ENCODE data around the gene SLC6A17. TPM values are rescaled to one million over a fixed set of nuclear protein-coding genes. Genes with fewer than 3 reads are reported as not detected.
A peak's percentile ranks its signal among the peaks of the same experiment; 100 is the strongest.

The SLC6A17 gene
- total RNA-seq, 8 experiments from 2014 or later = 0.31 to 10.3 (median 0.82) TPM

- ATAC-seq (replicated peaks in 6 of 8) = no peak
- no peak overlapping the region for H3K27ac ChIP-seq
- H3K4me3 ChIP-seq = peak overlapping the region; percentile 43 to 68 (median 52)
- WGBS, 10 experiments = 0 to 10% (median 8%) methylated on average over 5 to 30 of the region's 81 CpGs; no CpG with 5 or more reads in 5 of the 10 experiments
- in situ Hi-C loops (cut with MboI; ENCODE audit: low pct_unique_long_range_greater_than_20kb in 2 of 9, low sequenced_read_pairs in 9 of 9, unreplicated experiment in 9 of 9) = loop anchor here in 5 of 9 experiments (25.0 kb wide), 2 partner anchors 101 to 251 kb away; partner anchors contain the start of gene PROK1 (in 5 of the 5)
- H3K4me1 ChIP-seq (replicated peaks in 1 of 2) = peaks cover 29 to 42% of the 10 kb centered on the region in 2 donors
Measured at GRCh38 chr1:110211496-110212168, 61.3 kb downstream of the SLC6A17 start.

- in situ Hi-C loops (cut with MboI; ENCODE audit: low pct_unique_long_range_greater_than_20kb in 2 of 9, low sequenced_read_pairs in 9 of 9, unreplicated experiment in 9 of 9) = loop anchor here in 5 of 9 experiments (25.0 kb wide), 2 partner anchors 100 to 250 kb away; partner anchors contain the start of gene PROK1 (in 5 of the 5)
- no peak overlapping the region for H3K27ac ChIP-seq
- H3K4me1 ChIP-seq (replicated peaks in 1 of 2) = peaks cover 28 to 36% of the 10 kb centered on the region in 2 donors
- no peak for ATAC-seq (replicated peaks in 6 of 8)
- H3K4me3 ChIP-seq = peak overlapping the region; percentile 43 to 68 (median 52)
- 38 to 100% (median 67%) methylated on average over 2 to 15 of the region's 20 CpGs; no CpG with 5 or more reads in 1 of the 10 experiments for WGBS, 10 experiments
Measured at GRCh38 chr1:110212169-110213142, 62.2 kb downstream of the SLC6A17 start.

GRCh38 chr1:110213143-110213540, 62.8 kb downstream of the SLC6A17 start:
- Histone ChIP-seq H3K4me3 (no peak overlapping the region), H3K27ac (no peak overlapping the region), H3K4me1 (replicated peaks in 1 of 2) (peaks cover 24 to 36% of the 10 kb centered on the region in 2 donors)
- 47 to 100% (median 67%) methylated on average over 1 to 2 of the region's 2 CpGs; no CpG with 5 or more reads in 1 of the 10 experiments for WGBS, 10 experiments
- in situ Hi-C loops (cut with MboI; ENCODE audit: low pct_unique_long_range_greater_than_20kb in 2 of 9, low sequenced_read_pairs in 9 of 9, unreplicated experiment in 9 of 9) = loop anchor here in 5 of 9 experiments (25.0 kb wide), 2 partner anchors 99 to 249 kb away; partner anchors contain the start of gene PROK1 (in 5 of the 5)
- no peak for ATAC-seq (replicated peaks in 6 of 8)

- Histone ChIP-seq H3K4me1 (replicated peaks in 1 of 2) (peaks cover 19 to 30% of the 10 kb centered on the region in 2 donors), H3K4me3 (no peak overlapping the region), H3K27ac (no peak overlapping the region)
- WGBS, 10 experiments = 68 to 90% (median 83%) methylated on average over 2 to 13 of the region's 16 CpGs; no CpG with 5 or more reads in 2 of the 10 experiments
- ATAC-seq (replicated peaks in 6 of 8) = peak in 2 of 8 experiments; percentile 4 to 8
- in situ Hi-C loops (cut with MboI; ENCODE audit: low pct_unique_long_range_greater_than_20kb in 2 of 9, low sequenced_read_pairs in 9 of 9, unreplicated experiment in 9 of 9) = loop anchor here in 5 of 9 experiments (25.0 kb wide), 2 partner anchors 98 to 248 kb away; partner anchors contain the start of gene PROK1 (in 5 of the 5)
Measured at GRCh38 chr1:110214454-110215404, 64.4 kb downstream of the SLC6A17 start.

GRCh38 chr1:110215621-110216515, 65.6 kb downstream of the SLC6A17 start:
- 57 to 100% (median 90%) methylated on average over 1 to 5 of the region's 7 CpGs; no CpG with 5 or more reads in 2 of the 10 experiments for WGBS, 10 experiments

GRCh38 chr1:110216844-110217444, 66.7 kb downstream of the SLC6A17 start:
- in situ Hi-C loops (cut with MboI; ENCODE audit: low pct_unique_long_range_greater_than_20kb in 2 of 9, low sequenced_read_pairs in 9 of 9, unreplicated experiment in 9 of 9) = loop anchor here in 5 of 9 experiments (25.0 kb wide), 2 partner anchors 95 to 245 kb away; partner anchors contain the start of gene PROK1 (in 5 of the 5)
- peaks cover 18 to 29% of the 10 kb centered on the region in 2 donors for H3K4me1 ChIP-seq (replicated peaks in 1 of 2)
- peak in 1 of 8 experiments; percentile 48 for ATAC-seq (replicated peaks in 6 of 8)
- 60 to 90% (median 83%) methylated on average over 2 to 6 of the region's 6 CpGs; no CpG with 5 or more reads in 2 of the 10 experiments for WGBS, 10 experiments
- H3K27ac ChIP-seq = no peak overlapping the region
- no peak overlapping the region for H3K4me3 ChIP-seq

More at GRCh38 chr1:110215621-110216515, 65.6 kb downstream of the SLC6A17 start:
- peaks cover 19 to 30% of the 10 kb centered on the region in 2 donors for H3K4me1 ChIP-seq (replicated peaks in 1 of 2)
- no peak for ATAC-seq (replicated peaks in 6 of 8)
- H3K27ac ChIP-seq = no peak overlapping the region
- H3K4me3 ChIP-seq = no peak overlapping the region
- in situ Hi-C loops (cut with MboI; ENCODE audit: low pct_unique_long_range_greater_than_20kb in 2 of 9, low sequenced_read_pairs in 9 of 9, unreplicated experiment in 9 of 9) = loop anchor here in 5 of 9 experiments (25.0 kb wide), 2 partner anchors 96 to 246 kb away; partner anchors contain the start of gene PROK1 (in 5 of the 5)

GRCh38 chr1:110218137-110218536, 67.8 kb downstream of the SLC6A17 start:
- no peak for ATAC-seq (replicated peaks in 6 of 8)
- WGBS, 10 experiments = 70 to 100% (median 86%) methylated on average over 2 to 5 of the region's 5 CpGs

GRCh38 chr1:110218739-110219138, 68.4 kb downstream of the SLC6A17 start:
- peak in 2 of 8 experiments; percentile 19 to 77 for ATAC-seq (replicated peaks in 6 of 8)
- 73 to 100% (median 86%) methylated on average over 1 to 4 of the region's 4 CpGs; no CpG with 5 or more reads in 5 of the 10 experiments for WGBS, 10 experiments
- Histone ChIP-seq H3K27ac (no peak overlapping the region), H3K4me3 (no peak overlapping the region), H3K4me1 (replicated peaks in 1 of 2) (peaks cover 12 to 14% of the 10 kb centered on the region in 2 donors)
- in situ Hi-C loops (cut with MboI; ENCODE audit: low pct_unique_long_range_greater_than_20kb in 2 of 9, low sequenced_read_pairs in 9 of 9, unreplicated experiment in 9 of 9) = loop anchor here in 5 of 9 experiments (25.0 kb wide), 2 partner anchors 94 to 244 kb away; partner anchors contain the start of gene PROK1 (in 5 of the 5)

More at GRCh38 chr1:110218137-110218536, 67.8 kb downstream of the SLC6A17 start:
- H3K4me1 ChIP-seq (replicated peaks in 1 of 2) = peaks cover 16 to 17% of the 10 kb centered on the region in 2 donors
- in situ Hi-C loops (cut with MboI; ENCODE audit: low pct_unique_long_range_greater_than_20kb in 2 of 9, low sequenced_read_pairs in 9 of 9, unreplicated experiment in 9 of 9) = loop anchor here in 5 of 9 experiments (25.0 kb wide), 2 partner anchors 94 to 244 kb away; partner anchors contain the start of gene PROK1 (in 5 of the 5)
- H3K4me3 ChIP-seq = no peak overlapping the region
- H3K27ac ChIP-seq = no peak overlapping the region

GRCh38 chr1:110220324-110220723, 70.0 kb downstream of the SLC6A17 start:
- no peak overlapping the region for H3K4me3 ChIP-seq
- 63 to 100% (median 94%) methylated on average over 1 to 2 of the region's 5 CpGs; no CpG with 5 or more reads in 4 of the 10 experiments for WGBS, 10 experiments
- in situ Hi-C loops (cut with MboI; ENCODE audit: low pct_unique_long_range_greater_than_20kb in 2 of 9, low sequenced_read_pairs in 9 of 9, unreplicated experiment in 9 of 9) = loop anchor here in 5 of 9 experiments (25.0 kb wide), 2 partner anchors 92 to 242 kb away; partner anchors contain the start of gene PROK1 (in 5 of the 5)
- H3K27ac ChIP-seq = no peak overlapping the region
- ATAC-seq (replicated peaks in 6 of 8) = no peak
- peaks cover 3% of the 10 kb centered on the region in 2 donors for H3K4me1 ChIP-seq (replicated peaks in 1 of 2)

- ATAC-seq (replicated peaks in 6 of 8) = no peak
- WGBS, 10 experiments = 60 to 100% (median 87%) methylated on average over 1 to 4 of the region's 4 CpGs; no CpG with 5 or more reads in 3 of the 10 experiments
- in situ Hi-C loops (cut with MboI; ENCODE audit: low pct_unique_long_range_greater_than_20kb in 2 of 9, low sequenced_read_pairs in 9 of 9, unreplicated experiment in 9 of 9) = loop anchor here in 5 of 9 experiments (25.0 kb wide), 2 partner anchors 91 to 241 kb away; partner anchors contain the start of gene PROK1 (in 5 of the 5)
- H3K4me3 ChIP-seq = no peak overlapping the region
- H3K4me1 ChIP-seq (replicated peaks in 1 of 2) = no peaks in the 10 kb centered on the region
- no peak overlapping the region for H3K27ac ChIP-seq
Measured at GRCh38 chr1:110221119-110221518, 70.8 kb downstream of the SLC6A17 start.

Measured in motor neuron (in vitro differentiated cells).